HG03103 (cell line): ENCODE measurements around the gene SIRPD.
"Not testable (repeated sequence)": the region's sequence is repeated elsewhere in the genome, so short reads cannot be mapped to it uniquely, and the experiment has no call there.

Experiments used
- ATAC-seq: cut with Tn5 transposase; IDR thresholded peaks from one replicate; pipeline ENCODE4 v1.9.1; 2021; ENCODE audit warnings: low read depth; ENCODE audit not compliant: unreplicated experiment

The SIRPD gene

DNA sequence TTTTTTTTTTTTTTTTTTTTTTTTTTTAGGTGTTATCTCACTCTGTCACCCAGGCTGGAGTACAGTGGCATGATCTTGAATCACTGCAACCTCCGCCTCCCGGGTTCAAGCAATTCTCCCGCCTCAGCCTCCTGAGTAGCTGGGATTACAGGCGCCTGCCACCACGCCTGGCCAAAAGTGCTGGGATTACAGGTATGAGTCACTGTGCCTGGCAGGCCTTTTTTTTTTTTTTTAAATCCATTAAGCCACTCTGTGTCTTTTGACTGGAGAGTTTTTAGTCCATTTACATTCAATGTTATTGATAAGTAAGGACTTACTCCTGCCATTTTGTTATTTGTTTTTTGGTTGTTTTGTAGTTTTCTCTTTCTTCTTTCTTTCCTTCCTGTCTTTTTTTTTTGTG is 60.1 kb downstream of the SIRPD start:
- not testable (repeated sequence) for ATAC-seq

DNA sequence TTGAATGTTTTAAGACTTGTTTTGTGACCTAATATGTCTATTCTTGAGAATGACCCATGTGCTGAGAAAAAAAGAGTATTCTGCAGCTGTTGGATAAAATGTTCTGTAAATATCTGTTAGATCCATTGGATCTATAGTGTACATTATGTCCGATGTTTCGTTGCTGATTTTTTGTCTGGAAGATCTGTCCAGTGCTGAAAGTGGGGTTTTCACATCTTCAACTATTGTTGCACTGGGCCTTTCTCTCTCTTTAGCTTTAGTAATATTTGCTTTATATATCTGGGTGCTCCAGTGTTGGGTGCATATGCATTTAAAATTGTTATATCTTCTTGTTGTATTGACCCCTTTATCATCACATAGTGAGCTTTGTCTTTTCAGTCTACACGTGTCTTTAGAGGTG is 60.6 kb downstream of the SIRPD start:
- no peak for ATAC-seq

- no peak for ATAC-seq
Measured at GRCh38 chr20:1494436-1494835, 63.1 kb downstream of the SIRPD start.

DNA sequence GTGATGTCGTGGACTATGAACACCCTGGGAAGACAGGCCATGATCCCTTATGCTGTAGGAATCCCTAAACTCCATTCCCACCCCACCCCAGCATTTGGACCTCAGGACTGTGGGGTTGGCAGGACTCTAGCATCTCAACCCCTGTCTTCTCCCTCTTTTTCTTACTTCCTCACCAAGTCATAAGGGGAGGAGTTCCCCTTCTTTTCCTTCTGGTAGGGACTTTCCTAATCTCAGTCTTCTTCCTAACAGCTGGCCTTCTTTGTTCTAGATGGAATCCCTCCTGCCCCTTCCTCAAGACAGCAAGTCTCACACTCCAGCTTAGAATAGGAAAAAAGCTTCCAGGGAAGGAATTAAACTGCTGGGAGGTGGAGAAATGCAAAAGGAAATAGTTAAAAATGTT is 64.0 kb downstream of the SIRPD start:
- no peak for ATAC-seq

- ATAC-seq: no peak
Measured at GRCh38 chr20:1491860-1492642, 65.5 kb downstream of the SIRPD start.

- ATAC-seq: no peak
Measured at GRCh38 chr20:1491281-1491840, 66.1 kb downstream of the SIRPD start, which contains the start of gene SIRPB2. Gene SIRPB2 (minus strand): TSS chr20:1491420. CDS start chr20:1491359, 61 bp downstream.

DNA sequence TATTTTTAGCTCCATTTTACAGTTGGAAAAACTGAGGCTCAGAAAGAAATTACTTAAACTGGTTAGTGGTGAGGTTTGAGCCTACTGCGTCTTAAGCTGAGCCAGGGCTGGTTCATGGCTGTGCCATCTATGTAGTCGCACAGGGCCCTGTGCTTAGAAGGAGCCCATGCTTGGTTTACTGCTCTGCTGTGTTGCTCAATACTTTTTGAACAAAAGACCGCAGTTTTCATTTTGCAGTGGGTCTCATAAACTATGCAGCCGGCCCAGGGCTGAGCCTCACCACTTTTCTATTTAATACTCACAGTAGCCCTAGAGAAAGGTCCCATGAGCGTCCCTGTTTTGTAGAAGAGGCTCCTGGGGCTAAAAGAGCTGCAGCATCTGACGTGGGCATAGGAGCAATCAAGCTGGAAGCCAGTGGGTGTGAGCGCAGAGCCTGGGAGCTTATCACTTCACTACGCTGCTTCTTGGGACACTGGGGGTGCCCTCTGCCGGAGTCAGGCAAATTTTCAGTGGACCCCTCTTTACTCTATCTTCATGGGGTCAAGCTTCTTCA is 66.8 kb downstream of the SIRPD start:
- ATAC-seq: no peak

- ATAC-seq: no peak
Measured at GRCh38 chr20:1489764-1490436, 67.6 kb downstream of the SIRPD start.

DNA sequence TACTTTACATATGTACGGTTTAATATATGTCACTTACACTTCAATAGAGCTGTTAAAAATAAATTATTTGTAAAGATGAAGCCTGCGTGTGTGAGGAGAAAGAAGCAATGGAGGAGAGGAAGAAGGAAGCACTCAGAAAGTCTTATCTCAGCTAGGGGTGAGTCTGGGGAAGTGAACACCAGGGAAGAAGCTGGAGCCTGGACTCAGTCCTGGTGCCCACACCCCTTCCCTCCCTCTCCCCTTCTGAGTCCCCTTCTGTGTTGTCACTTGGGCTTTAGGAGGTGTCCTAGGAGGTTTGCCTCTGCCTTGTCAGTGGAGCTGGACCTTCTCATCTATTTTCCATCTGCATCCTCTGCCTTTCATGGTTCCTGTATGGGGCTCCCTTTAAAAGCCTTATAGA is 68.2 kb downstream of the SIRPD start:
- no peak for ATAC-seq

DNA sequence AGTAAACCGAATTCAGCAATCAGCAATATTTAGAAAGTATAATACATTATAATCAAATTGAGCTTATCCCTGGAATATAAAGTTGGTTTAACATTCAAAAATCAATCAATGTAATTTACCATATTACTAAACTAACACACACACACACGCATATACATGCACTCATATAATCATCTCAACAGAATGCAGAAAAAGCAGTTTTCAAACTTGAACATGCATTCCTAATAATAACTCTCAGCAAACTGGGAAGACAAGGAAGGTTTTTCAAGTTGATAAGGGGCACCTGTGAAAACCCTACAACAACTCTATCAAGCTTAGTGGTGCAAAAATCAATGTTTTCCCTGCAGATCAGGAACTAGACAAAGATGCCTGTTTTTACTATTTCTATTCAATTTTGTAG is 70.9 kb downstream of the SIRPD start:
- no peak for ATAC-seq

DNA sequence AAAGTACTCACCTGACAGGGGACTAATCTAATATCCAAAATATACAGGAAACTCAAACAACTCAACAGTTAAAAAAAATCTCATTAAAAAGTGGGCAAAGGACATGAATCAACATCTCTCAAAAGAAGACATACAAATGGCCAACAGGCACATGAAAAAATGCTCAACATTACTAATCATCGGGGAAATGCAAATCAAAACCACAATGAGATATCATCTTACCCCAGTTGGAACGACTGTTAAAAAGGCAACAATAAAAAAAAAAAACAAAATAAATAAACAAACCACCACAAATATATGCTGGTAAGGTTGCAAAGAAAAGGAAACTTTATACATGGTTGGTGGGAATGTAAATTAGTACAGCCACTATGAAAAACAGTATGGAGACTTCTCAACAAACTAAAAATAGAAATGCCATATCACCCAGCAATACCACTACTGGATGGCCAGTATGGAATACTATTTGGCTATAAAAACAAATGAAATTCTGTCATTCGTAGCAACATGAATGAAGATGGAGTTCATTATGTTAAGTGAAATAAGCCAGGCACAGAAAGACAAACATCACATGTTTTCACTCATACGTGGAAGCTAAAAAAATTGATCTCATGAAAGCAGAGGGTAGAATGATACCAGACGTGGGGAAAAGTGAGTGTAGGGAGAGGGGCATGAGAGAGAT is 72.9 kb downstream of the SIRPD start:
- no peak for ATAC-seq
